ENCODE results near the gene VPS45.
"Not testable (repeated sequence)": the region's sequence is repeated elsewhere in the genome, so short reads cannot be mapped to it uniquely, and the experiment has no call there.

VPS45 gene

DNA sequence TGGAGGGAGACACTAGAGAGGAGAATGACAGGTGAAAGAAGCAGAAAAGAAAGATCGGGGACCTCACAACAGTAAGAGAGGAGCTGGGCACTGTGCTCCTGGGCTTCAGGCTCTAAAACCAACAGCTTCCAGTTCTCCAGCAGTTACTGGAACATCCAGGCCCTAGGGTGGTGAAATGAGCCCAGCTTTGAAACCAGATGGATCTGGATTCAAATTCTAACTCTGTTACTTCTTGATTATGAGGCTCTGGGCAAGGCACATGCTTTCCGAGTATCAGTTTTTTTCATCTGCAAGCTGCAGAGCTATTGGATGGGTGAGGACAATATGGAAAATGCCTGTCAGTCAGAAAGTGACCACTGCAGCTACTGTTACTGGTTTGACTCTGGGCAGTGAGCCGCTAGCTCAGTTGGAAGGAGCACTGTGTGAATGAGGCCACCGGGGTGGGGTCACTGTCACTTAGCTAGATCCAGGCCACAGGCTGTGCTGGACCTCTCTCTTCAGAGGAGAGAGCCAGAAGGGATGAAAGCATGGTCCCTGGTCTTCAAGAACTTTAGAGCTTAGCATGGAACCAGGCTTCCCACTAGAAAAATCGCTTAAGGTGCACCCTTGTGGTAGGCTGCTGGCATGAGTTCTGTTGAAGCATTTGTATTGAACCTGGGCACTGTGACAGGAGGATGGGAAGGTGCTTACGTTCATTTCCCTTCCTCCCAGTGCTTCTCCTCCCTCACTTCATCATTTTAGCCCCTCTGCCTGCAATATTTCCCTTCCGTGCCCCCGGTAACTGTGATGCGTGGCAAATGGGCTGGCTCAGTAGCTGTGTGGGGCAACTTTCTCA lies 94.4 kb downstream of the VPS45 start:
- DNase-seq = no peak

DNA sequence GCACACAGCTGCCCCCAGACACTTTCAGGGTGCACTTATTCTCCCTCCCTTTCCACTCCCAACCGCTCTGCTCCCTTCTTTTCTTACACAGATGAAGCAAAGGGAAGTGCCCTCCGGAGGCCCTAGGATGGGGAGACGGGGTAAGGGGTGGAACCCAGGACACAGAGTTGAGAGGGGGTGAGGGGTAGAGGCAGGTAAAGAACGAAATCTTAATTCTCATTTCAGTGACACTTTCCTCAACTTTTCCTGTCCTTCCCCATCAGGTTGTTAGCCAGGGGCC lies 94.9 kb downstream of the VPS45 start:
- no peak for DNase-seq

DNA sequence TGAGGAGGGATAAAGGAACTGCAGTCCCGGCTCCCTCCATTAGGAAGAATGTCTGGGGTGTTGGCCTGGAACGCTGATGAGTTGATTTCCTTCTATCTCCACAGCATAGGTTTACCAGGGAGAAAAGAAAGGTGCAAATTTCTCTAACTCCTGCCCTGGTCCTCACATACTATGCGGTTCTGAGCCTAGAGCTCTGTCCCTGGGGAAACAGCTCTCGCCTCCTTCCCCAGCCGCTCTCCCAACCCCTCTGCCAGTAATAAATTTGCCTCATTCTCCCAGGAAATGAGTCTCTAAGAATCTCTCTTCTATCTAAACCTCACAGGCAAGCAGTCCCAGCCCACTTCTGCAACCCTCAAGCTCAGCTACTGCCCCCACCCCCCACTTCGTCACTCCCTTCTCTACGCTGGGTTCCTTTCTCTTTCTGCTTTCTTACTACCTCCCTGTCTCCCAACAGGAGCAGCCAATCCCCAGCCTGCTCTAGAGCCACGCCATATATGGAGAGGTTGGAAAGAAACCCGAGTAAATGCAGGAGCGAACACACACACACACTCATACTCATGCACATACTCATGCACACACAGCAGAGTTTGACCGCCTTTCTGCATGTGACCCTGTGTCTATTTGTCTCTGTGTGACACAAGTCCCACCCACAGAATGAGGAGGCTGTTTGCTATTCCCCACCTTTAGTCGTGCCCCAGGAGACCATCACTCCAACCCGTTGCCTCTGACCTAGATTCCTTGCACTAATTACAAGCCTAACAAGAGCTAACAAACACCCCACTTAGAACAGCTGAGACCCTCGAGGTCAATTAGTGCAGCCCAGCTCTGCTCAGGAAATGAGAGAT lies 95.5 kb downstream of the VPS45 start:
- no peak for DNase-seq

DNA sequence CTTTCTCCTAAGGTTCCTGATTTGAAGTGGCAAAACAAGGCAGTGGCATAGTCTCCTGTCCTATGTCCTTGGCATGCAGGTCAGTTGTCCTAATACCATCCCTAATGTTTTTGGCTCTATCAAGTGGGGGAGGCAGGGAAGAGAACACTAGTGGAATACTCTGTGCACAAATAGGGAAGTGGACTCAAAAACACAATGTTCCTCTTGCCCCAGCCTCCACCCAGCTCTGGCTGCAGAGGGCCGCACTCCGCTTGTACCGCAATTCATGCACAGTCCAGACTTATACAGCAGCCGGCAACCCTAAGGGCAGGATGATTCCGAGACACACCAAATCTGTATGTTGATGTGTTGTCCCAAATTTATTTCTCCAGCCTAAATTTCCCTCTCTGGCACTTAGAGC lies 96.6 kb downstream of the VPS45 start:
- no peak for DNase-seq

DNA sequence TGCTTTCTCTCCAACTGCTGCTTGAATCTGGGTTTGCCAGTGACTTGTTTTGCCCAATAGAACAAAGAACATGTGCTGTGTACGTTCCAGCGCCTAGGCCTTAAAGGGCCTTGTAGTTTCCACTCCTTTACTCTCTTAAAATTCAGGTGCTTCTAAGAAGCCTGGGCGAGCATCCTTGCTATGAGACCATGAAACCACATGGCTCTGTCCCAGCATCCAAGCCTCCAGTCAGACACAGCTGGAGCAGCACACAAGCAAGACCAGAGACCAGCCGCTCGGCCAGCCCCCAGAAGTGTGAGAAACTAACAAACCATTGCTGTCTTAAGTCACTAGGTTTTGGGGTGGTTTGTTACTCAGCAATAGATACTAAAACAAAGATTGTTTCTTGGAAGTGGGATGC lies 97.2 kb downstream of the VPS45 start:
- no peak for DNase-seq

DNA sequence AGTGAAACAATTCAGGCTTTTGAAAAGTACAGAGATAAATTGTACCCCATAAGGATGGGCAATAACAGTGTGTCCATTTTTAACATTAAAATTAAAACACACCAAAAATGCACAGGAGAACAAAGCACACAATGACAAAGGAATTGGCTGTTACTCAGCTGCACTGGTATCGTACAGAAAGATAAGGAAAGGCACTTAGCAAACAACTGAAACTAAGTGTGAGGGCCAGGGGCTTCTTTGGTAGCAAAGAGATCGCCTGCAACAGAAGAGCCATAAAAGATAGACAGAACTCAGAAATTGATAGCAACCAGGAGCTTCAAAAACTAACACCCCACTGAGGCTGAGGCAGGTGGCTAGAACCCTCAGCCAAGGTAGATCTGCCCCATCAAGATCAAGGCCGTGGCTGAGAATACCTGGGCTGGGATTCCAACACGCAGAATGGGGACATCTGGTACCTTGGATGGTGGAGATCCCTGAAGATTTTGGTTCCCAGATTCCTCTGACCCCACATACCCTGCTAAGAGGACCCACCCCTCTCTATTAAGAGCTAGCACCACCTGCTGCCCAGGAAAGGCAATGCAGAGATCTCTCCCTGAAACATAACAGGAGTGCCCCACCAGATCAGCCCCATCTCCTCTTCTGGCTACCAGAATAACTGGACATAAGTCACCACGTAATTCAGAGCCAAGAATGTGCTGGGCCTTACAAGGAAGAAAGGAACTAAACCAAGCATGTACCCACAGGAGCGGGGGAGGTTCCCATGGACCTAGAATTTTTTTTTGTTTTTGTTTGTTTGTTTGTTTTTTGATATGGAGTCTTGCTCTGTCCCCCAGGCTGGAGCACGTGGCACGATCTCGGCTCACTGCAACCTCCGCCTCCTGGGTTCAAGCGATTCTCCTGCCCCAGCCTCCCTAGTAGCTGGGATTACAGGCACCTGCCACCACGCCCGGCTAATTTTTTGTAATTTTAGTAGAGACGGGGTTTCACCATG lies 98.3 kb downstream of the VPS45 start:
- DNase-seq = peak; percentile 24

DNA sequence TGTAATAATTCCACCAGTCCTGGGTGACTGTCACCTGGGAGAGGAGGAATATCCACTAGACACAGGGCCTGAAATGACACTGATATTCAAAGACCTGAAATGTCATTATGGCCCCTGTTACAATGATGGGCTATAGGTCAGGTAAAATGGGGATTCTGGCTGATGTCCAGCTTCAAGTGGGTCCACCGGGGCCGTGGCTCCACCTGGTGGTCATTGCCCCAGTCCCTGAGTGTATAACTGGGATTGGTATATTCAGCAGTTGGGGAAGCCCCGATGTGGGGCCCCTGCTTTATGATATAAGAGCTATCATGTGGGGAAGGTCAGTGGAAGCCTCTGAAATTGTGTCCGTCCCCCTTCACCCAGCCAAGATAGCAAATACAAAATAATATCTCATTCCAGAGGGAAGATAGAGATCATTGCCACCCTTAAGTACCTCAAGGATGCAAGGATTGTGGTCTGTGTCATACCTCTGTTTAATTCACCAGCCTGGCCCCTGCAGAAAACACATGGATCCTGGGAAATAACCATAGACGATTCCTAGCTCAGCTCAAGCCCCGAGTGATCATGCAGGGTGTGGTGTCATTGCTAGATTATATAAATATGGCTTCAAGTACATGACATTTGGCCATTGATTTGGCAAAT lies 101.5 kb downstream of the VPS45 start:
- DNase-seq = peak; percentile 20

DNA sequence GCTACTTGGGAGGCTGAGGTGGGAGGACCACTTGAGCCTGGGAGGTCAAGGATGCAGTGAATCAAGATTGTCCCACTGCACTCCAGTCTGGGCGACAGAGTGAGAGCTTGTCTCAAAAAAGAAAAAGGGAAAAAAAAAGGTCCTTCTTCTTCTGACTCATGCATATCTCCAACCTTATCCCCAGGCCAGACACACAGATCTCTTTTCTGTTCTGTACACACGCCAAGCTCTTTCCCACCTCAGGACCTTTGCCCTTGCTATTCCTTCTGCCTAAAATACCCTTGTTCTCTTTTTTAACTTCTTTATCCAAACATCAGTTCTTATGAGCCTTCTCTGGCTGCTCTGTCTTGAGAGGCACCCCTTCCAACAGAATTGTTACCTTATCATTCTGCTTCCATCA lies 104.2 kb downstream of the VPS45 start:
- no peak for DNase-seq

DNA sequence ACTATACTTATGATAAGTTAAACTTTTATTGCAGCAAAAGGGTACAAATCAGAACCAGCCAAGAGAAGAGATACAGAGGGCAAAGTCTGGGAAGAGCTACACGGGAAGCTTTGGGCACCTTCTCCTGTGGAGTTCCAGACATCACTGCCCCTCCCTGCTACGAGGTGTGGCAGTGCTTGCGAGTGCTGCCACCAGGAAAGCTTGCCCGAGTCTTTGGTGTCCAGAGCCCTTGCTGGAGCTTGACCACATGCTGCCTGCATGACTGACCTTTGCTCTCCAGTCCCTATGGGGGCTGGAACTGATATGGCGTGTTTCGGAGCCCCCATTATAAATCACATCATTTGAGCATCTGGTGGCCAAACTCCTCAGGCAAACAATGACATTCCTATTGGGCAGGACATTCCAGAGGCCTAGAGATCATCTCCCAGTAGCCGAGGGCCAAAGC lies 105.6 kb downstream of the VPS45 start:
- no peak for DNase-seq

DNA sequence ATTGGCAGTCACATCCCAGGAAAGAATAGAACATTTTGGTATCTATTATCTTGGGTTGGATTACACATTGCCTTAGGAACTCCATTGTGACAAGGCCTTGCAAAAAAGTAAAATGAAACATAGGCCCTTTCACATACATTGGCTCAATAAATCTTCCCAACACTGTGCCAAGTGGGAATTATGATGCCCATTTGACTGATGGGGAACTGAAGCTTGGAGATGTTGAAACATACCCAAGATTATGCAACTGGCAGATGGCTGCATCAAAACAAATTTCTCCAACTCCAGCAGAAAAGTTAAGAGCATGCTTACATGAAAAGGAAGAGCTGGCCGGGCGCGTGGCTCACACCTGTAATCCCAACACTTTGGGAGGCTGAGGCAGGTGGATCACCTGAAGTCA lies 109.0 kb downstream of the VPS45 start:
- DNase-seq = no peak

DNA sequence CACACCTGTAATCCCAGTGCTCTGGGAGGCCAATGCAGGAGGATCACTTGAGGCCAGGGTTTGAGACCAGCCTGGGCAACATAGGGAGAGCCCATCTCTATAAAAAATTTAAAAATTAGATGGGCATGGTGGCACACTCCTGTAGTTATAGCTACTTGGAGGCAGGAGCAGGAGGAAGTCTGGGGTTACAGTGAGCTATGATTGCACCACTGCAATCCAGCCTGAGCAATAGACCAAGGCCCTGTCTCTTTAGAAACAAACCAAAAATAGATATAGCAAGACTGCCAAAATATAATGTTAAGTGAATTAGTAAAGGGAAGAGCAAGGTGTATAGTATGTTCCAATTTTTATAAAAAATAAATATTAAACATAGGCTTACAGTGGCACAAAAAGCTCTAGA lies 111.0 kb downstream of the VPS45 start:
- no peak for DNase-seq

DNA sequence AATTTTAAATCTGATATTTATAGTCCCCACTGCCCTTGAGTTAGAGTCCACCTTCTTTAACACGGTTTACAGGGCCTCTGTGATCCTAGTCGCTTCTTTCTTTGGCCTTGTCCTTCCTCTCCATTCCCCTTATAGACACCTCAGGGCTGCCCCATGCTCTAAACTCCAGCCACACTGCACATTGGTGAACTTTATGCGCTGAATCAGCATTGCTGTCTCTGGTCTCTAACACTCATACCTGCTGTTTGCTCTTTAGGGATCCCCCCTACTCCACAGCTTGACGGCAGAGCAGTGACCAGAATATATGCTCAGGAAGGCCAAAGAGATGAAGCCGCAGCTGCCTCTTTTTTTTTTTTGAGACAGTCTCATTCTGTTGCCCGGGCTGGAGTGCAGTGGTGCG lies 112.3 kb downstream of the VPS45 start:
- no peak for DNase-seq

DNA sequence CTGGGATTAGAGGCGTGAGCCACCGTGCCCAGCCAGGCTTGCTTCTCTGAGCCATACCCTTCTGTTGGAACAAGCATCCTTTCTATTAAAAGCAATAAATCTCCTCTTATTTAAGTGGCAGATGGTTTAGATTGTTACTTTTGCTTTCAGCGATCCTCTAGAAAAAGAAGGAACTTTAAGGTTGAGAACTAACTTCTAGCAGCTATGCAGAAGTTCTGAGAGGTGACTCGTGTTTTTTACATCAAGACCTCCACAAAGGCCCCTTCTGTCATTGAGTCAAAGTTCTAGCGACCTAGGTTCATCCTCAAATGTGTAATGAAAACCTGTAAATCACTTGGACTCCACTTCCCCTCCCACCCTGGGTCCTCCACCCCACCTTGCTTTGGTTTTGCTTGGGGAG lies 112.9 kb downstream of the VPS45 start:
- no peak for DNase-seq

DNA sequence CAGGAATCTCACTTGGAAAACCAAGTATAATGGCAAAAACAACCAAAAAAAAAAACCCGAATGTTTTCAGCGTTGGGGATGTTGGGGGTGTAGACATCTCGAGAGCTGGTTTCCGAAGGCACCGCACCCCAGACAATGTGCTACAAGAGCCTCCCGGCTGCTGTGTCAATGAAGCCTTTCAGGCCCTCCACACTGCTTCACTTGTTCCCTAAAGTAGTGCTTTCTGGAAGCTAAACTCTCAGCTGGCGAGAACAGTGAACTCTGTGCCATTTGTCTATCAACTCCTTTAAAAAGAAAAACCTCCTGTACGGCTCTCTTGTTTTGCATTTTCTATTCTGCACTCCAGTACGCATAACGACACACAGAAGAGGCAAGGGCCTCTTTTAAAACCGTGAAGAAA lies 114.7 kb downstream of the VPS45 start:
- DNase-seq = no peak

DNA sequence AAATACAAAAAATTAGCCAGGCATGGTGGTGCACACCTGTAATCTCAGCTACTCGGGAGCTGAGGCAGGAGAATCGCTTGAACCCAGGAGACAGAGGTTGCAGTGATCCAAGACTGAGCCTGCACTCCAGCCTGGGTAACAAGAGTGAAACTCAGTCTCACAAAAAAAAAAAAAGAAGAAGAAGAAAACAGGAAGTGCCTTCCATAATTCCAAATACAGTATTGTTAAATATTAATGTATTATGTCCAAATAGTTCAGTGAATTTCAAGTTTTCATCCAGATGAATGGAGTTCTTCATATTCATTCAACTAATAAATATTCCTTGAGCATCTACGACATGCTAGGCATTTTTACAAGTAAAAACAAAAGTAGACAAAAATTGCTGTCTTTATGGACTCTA lies 115.5 kb downstream of the VPS45 start:
- DNase-seq = no peak

DNA sequence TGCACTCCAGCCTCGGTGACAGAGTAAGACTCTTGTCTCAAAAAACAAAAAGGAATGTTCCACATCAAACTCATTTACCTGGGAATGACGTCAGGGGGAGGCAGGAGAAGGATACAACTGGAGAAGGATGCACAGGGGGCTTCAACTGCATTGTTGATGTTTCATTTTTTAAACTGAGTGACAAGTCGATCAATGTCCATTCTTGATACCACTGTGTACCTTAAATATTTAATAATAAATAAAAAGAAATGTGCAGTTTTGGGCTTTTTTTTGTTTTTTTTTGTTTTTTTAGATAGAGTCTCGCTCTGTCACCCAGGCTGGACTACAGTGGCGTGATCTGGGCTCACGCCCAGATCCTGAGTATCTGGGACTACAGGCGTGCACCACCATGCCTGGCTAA lies 117.9 kb downstream of the VPS45 start:
- no peak for DNase-seq

DNA sequence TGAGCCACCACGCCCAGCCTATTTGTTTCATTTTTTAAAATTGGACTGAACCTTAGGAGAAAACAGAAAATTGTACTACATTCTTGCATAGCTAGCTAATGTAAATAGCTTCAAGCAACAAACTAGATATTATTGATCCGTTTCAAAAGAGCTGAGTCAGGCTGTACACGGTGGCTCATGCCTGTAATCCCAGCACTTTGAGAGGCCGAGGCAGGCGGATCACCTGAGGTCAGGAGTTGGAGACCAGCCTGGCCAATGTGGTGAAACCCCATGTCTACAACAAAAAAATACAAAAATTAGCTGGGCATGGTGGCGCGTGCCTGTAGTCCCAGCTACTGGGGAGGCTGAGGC lies 118.8 kb downstream of the VPS45 start:
- DNase-seq = not testable (repeated sequence)

DNA sequence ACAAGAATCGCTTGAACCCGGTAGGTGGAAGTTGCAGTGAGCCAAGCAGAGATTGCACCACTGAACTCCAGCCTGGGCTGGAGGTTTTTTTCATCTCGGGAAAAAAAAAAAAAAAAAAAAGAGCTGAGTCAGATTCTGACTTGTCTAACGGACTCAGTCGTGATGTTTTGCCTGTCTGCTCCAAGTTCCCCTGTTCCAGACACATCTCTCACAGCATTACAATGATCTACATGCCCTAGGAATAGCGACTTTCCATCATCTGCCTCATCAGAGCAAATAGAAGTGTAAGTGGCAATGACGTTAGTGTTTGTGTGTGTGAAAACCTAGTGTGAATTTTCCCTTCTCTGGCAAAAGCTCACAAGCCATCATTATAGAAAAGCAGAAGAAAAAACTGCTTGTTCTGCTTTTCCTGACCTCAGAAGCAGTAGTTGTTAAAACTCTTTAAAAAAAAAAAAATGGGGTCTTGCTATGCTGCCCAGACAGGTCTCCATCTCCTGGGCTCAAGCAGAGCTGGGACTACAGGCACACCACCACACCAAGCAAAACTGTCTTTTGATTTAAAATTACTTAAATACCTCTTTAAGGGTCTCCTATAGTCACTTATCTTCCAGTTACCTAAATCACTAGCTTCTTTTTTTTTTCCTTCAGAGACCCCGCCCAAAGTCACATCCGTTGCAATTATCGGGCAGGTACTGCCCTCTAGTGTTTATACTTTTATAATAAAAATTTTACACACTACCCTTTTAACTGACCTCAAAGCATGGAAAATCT lies 119.4 kb downstream of the VPS45 start:
- DNase-seq = peak; percentile 76

DNA sequence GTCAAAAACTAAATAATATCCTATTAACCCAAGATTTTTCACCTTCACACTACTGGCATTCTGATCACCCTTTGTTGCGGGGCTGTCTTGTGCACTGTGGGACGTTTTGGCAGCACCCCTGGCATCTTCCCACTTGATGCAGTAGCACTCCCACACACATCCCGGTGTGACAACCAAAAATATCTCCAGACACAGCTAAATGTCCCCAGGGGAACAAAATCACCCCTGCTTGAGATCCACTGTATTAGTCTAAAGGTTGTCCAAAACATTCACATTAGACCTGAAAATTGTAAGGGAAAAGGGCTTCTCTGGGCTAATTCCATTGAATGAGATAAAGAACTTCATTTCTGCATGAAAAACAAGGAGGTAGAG lies 120.0 kb downstream of the VPS45 start:
- DNase-seq = no peak

DNA sequence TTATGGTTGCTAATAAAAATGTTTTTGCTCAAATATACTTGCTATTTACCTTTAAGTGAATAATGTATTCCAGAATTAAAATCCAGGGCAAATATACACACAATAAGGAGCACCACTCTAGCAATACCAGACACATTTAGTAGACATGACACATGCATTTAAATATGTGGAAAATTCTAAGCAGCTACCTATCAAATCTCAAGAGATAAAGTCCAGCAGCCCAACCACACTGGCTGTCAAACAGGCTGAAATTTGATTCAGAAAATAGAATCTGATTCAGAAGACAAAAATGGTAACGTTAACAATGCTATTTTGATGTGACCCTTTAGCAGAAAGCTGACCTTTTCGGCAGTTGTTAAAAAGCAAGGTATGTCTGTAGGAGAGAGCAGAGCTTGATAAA lies 124.4 kb downstream of the VPS45 start:
- no peak for DNase-seq

DNA sequence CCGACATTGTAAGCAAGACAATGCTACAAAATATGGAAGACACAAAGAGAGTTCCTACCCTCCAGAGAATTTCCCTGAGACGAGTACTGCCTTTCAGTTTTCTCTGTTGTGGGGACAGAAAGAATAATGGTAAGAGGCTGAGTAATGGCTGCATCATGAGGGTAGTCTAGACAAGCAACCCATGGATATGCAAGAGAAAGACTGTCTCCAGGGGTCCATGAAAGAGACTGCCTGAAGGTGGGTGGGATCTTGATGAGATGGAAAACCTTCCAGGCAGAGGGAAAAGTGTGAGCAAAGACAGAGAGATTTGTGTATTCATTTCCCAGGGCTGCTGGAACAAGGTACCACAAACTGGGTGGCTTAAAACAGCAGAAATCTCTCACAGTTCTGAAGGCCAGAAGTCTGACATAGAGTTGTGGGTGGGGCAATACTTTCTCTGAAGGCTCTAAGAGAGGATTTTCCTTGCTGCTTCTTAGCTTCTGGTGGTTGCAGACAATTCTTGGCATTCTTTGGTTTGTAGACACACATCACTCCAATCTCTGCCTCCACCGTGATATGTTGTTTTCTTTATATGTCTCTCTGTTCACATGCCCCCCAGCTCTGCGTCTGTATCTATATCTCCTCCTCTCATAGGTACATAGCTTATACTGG lies 126.9 kb downstream of the VPS45 start:
- DNase-seq = no peak

Measured in NCI-H345 (cell line).